ENCODE data around the gene ATG101. TPM values are rescaled to one million over a fixed set of nuclear protein-coding genes. Genes with fewer than 3 reads are reported as not detected.
A peak's percentile ranks its signal among the peaks of the same experiment; 100 is the strongest.

ATG101 gene
- total and polyA plus RNA-seq, 9 of the 15 experiments (the other 6 are each of a cell fraction or from before 2014, with no cell fraction given): 2.9 to 52.4 (median 29.7) TPM

GRCh38 chr12:52125476-52125900 is 55.7 kb downstream of the ATG101 start:
- peak overlapping the region in 1 of 2 experiments; percentile 50; a peak in 1 of 4 replicates for H3K9ac ChIP-seq (ENCODE audit: insufficient read depth in 1 of 2, low read depth in 2 of 2, low read length in 2 of 2)
- in situ Hi-C loops (cut with MboI): no loop called here
- ATAC-seq (no peak), FAIRE-seq (no peak), DNase-seq (ENCODE audit: extremely low read depth in 1 of 4, low spot score in 3 of 4) (no peak)
- ChIA-PET CTCF (ENCODE audit: low intra/inter-chr PET ratio) (interaction anchor here (0.9 kb wide), 1 partner anchor 100 kb away, joined by 3 read pairs; no protein-coding TSS in a partner anchor), POLR2A (interaction anchor here (0.6 kb wide), 1 partner anchor 190 kb away, joined by 3 read pairs; no protein-coding TSS in a partner anchor)
- intact Hi-C loops (cut with micrococcal nuclease): no loop called here
- H3K27me3 ChIP-seq (ENCODE audit: control insufficient read depth in 2 of 2, insufficient read depth in 2 of 2, low read length in 2 of 2): peaks cover 23 to 49% of the 10 kb centered on the region in 2 experiments; a peak in 4 of 5 replicates
- H3K79me2 ChIP-seq (ENCODE audit: control insufficient read depth, insufficient read depth, low read length): no peaks in the 10 kb centered on the region
- peaks cover 2% of the 10 kb centered on the region for H3K9me1 ChIP-seq (ENCODE audit: control insufficient read depth, insufficient read depth, low read length)
- H3K4me3 ChIP-seq: no peak overlapping the region
- H3K36me3 ChIP-seq (ENCODE audit: control insufficient read depth, insufficient read depth, low read length): no peaks in the 10 kb centered on the region
- BruUV-seq (replicated peaks): no TSS peak
- TF ChIP-seq ARID3B (CRISPR knock-in tag; IDR thresholded peaks at IDR 0.05; ENCODE audit: borderline replicate concordance) (no peak), BRF2 (IDR thresholded peaks at IDR 0.05; ENCODE audit: borderline replicate concordance, insufficient read depth, insufficient read length) (no peak), FIP1L1 (IDR thresholded peaks at IDR 0.05; ENCODE audit: low read depth, low read length, poor library complexity, severe bottlenecking) (no peak)
- H2AFZ ChIP-seq (ENCODE audit: low read depth, low read length): no peak overlapping the region
- H3K4me1 ChIP-seq (replicated peaks in 1 of 2; ENCODE audit: control insufficient read depth in 2 of 2, insufficient read depth in 2 of 2, low read length in 2 of 2): peaks cover 4 to 14% of the 10 kb centered on the region in 2 experiments; a peak in 2 of 5 replicates
- 13% methylated on average over 3 of the region's 6 CpGs for WGBS (ENCODE audit: insufficient coverage, low coverage, missing lambda C conversion rate)
- H3K4me2 ChIP-seq (ENCODE audit: insufficient read depth, low read length): no peak overlapping the region
- H3K9me3 ChIP-seq (replicated peaks; ENCODE audit: control insufficient read depth, insufficient read depth, low read depth, low read length): no peaks in the 10 kb centered on the region
- H4K20me1 ChIP-seq (replicated peaks; ENCODE audit: control insufficient read depth, insufficient read depth, low read length): no peaks in the 10 kb centered on the region; the same call in 1 of the 2 replicates
- H3K27ac ChIP-seq (ENCODE audit: extremely low read depth, low read depth, low read length): no peak overlapping the region

Data from K562 (cell line).